ENCODE results near the gene SLC38A5. TPM values are rescaled to one million over a fixed set of nuclear protein-coding genes. Genes with fewer than 3 reads are reported as not detected.

Gene SLC38A5
- polyA plus RNA-seq, 2 of the 4 experiments (the other 2 are of a cell fraction) = 0.32 to 0.36 TPM

GRCh38 chrX:48471504-48471903 lies 1.4 kb upstream of the SLC38A5 start:
- CTCF ChIA-PET = no interaction called here
- 72% methylated on average over 8 of the region's 8 CpGs for WGBS (ENCODE audit: missing lambda C conversion rate)

GRCh38 chrX:48470833-48471118 lies 716 bp upstream of the SLC38A5 start:
- POLR2A ChIA-PET = no interaction called here
- H3K27ac ChIP-seq = no peak overlapping the region
- WGBS (ENCODE audit: missing lambda C conversion rate) = 72% methylated on average over 9 of the region's 9 CpGs
- H3K4me3 ChIP-seq = no peak overlapping the region
- CTCF ChIA-PET = no interaction called here
- no peak overlapping the region for H3K4me2 ChIP-seq
- FAIRE-seq (no peak), ATAC-seq (no peak), DNase-seq (ENCODE audit: low read depth in 1 of 2, low spot score in 1 of 2) (no peak)
- no peak for TF ChIP-seq SMC3 (IDR thresholded peaks at IDR 0.05)
- peaks cover 9% of the 10 kb centered on the region for H3K4me1 ChIP-seq
- H3K9me3 ChIP-seq = no peaks in the 10 kb centered on the region

More at GRCh38 chrX:48471504-48471903, 1.4 kb upstream of the SLC38A5 start:
- Histone ChIP-seq H3K4me1 (peaks cover 9% of the 10 kb centered on the region), H3K9me3 (no peaks in the 10 kb centered on the region), H3K4me3 (no peak overlapping the region), H3K27ac (no peak overlapping the region), H3K4me2 (no peak overlapping the region)
- POLR2A ChIA-PET = no interaction called here
- DNase-seq (ENCODE audit: low read depth in 1 of 2, low spot score in 1 of 2) = no peak
- no peak for ATAC-seq
- FAIRE-seq = no peak
- TF ChIP-seq NFE2L2 (conservative IDR thresholded peaks at IDR 0.05; ENCODE audit: low read length) (no peak), JUNB (IDR thresholded peaks at IDR 0.05) (no peak), CHD2 (IDR thresholded peaks at IDR 0.05; ENCODE audit: low read length, partially characterized antibody) (no peak), NR3C1 (IDR thresholded peaks at IDR 0.05) (no peak), FOSL2 (IDR thresholded peaks at IDR 0.05) (no peak), FOSL2 (CRISPR knock-in tag; IDR thresholded peaks at IDR 0.05) (no peak), RAD21 (conservative IDR thresholded peaks at IDR 0.05 in 1 of 2, IDR thresholded peaks at IDR 0.05 in 1 of 2) (no peak), EHF (CRISPR knock-in tag; IDR thresholded peaks at IDR 0.05) (no peak), BHLHE40 (IDR thresholded peaks at IDR 0.05; ENCODE audit: low read depth, low read length) (no peak), ZNF302 (CRISPR knock-in tag; IDR thresholded peaks at IDR 0.05) (no peak), HOXA7 (CRISPR knock-in tag; IDR thresholded peaks at IDR 0.05) (no peak), HMGXB4 (CRISPR knock-in tag; IDR thresholded peaks at IDR 0.05; ENCODE audit: borderline replicate concordance) (no peak), TP53 (CRISPR knock-in tag; IDR thresholded peaks at IDR 0.05) (no peak), HDAC2 (IDR thresholded peaks at IDR 0.05) (no peak), POLR2A (IDR thresholded peaks at IDR 0.05; ENCODE audit: low read length) (no peak)
- TF ChIP-seq, protein P1, sequence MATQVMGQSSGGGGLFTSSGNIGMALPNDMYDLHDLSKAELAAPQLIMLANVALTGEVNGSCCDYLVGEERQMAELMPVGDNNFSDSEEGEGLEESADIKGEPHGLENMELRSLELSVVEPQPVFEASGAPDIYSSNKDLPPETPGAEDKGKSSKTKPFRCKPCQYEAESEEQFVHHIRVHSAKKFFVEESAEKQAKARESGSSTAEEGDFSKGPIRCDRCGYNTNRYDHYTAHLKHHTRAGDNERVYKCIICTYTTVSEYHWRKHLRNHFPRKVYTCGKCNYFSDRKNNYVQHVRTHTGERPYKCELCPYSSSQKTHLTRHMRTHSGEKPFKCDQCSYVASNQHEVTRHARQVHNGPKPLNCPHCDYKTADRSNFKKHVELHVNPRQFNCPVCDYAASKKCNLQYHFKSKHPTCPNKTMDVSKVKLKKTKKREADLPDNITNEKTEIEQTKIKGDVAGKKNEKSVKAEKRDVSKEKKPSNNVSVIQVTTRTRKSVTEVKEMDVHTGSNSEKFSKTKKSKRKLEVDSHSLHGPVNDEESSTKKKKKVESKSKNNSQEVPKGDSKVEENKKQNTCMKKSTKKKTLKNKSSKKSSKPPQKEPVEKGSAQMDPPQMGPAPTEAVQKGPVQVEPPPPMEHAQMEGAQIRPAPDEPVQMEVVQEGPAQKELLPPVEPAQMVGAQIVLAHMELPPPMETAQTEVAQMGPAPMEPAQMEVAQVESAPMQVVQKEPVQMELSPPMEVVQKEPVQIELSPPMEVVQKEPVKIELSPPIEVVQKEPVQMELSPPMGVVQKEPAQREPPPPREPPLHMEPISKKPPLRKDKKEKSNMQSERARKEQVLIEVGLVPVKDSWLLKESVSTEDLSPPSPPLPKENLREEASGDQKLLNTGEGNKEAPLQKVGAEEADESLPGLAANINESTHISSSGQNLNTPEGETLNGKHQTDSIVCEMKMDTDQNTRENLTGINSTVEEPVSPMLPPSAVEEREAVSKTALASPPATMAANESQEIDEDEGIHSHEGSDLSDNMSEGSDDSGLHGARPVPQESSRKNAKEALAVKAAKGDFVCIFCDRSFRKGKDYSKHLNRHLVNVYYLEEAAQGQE (IDR thresholded peaks at IDR 0.05) = no peak
- TF ChIP-seq, protein P2, sequence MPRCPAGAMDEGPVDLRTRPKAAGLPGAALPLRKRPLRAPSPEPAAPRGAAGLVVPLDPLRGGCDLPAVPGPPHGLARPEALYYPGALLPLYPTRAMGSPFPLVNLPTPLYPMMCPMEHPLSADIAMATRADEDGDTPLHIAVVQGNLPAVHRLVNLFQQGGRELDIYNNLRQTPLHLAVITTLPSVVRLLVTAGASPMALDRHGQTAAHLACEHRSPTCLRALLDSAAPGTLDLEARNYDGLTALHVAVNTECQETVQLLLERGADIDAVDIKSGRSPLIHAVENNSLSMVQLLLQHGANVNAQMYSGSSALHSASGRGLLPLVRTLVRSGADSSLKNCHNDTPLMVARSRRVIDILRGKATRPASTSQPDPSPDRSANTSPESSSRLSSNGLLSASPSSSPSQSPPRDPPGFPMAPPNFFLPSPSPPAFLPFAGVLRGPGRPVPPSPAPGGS (IDR thresholded peaks at IDR 0.05) = no peak
- TF ChIP-seq, protein P3, sequence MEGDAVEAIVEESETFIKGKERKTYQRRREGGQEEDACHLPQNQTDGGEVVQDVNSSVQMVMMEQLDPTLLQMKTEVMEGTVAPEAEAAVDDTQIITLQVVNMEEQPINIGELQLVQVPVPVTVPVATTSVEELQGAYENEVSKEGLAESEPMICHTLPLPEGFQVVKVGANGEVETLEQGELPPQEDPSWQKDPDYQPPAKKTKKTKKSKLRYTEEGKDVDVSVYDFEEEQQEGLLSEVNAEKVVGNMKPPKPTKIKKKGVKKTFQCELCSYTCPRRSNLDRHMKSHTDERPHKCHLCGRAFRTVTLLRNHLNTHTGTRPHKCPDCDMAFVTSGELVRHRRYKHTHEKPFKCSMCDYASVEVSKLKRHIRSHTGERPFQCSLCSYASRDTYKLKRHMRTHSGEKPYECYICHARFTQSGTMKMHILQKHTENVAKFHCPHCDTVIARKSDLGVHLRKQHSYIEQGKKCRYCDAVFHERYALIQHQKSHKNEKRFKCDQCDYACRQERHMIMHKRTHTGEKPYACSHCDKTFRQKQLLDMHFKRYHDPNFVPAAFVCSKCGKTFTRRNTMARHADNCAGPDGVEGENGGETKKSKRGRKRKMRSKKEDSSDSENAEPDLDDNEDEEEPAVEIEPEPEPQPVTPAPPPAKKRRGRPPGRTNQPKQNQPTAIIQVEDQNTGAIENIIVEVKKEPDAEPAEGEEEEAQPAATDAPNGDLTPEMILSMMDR (IDR thresholded peaks at IDR 0.05) = no peak

Data from A549 (cell line).